Endodermal cell (in vitro differentiated cells): ENCODE data around the gene SBK1. TPM values are rescaled to one million over a fixed set of nuclear protein-coding genes. Genes with fewer than 3 reads are reported as not detected.

Experiments
- DNase-seq: peaks from one replicate; pipeline ENCODE4 v3.0.0-alpha.2; 2017
- H3K27ac ChIP-seq: 2 replicates; pipeline ENCODE4 v1.5.1; 2013; ENCODE audit warnings: mild to moderate bottlenecking, low read depth, low read length, moderate library complexity
- H3K27me3 ChIP-seq: 2 replicates; pipeline ENCODE4 v1.6.1; 2013; ENCODE audit warnings: mild to moderate bottlenecking, low read length, moderate library complexity; ENCODE audit not compliant: insufficient read depth, control insufficient read depth, poor library complexity, severe bottlenecking
- H3K36me3 ChIP-seq: 2 replicates; pipeline ENCODE4 v1.7.0; 2013; ENCODE audit warnings: mild to moderate bottlenecking, low read length, moderate library complexity; ENCODE audit not compliant: control insufficient read depth, insufficient read depth
- H3K4me1 ChIP-seq: one replicate; pipeline ENCODE4 v1.7.0; 2013; ENCODE audit warnings: low read length; ENCODE audit not compliant: control insufficient read depth, insufficient read depth
- H3K4me3 ChIP-seq: 2 replicates; pipeline ENCODE4 v1.5.1; 2013; ENCODE audit warnings: mild to moderate bottlenecking, low read length, moderate library complexity
- H3K9ac ChIP-seq: 2 replicates; pipeline ENCODE4 v1.6.1; 2013; ENCODE audit warnings: mild to moderate bottlenecking, low read length, moderate library complexity; ENCODE audit not compliant: poor library complexity, severe bottlenecking; ENCODE audit errors: extremely low read depth
- H3K9me3 ChIP-seq: 2 replicates; pipeline ENCODE4 v1.6.1; 2013; ENCODE audit warnings: mild to moderate bottlenecking, low read length, moderate library complexity; ENCODE audit not compliant: control insufficient read depth
- H3K27ac Mint-ChIP-seq: 2 replicates; pipeline ENCODE4 v1.8.0; 2020; ENCODE audit warnings: mixed read lengths
- H3K27me3 Mint-ChIP-seq: 2 replicates; pipeline ENCODE4 v1.8.0; 2021; ENCODE audit warnings: mild to moderate bottlenecking, mixed read lengths; ENCODE audit not compliant: insufficient read depth
- H3K36me3 Mint-ChIP-seq: 2 replicates; pipeline ENCODE4 v1.8.0; 2020; ENCODE audit warnings: low read depth, mixed read lengths
- H3K4me1 Mint-ChIP-seq: 2 replicates; pipeline ENCODE4 v1.8.0; 2020; ENCODE audit warnings: mixed read lengths
- H3K4me3 Mint-ChIP-seq: 2 replicates; pipeline ENCODE4 v1.8.0; 2020; ENCODE audit warnings: mild to moderate bottlenecking, moderate library complexity, mixed read lengths
- H3K9me3 Mint-ChIP-seq: 2 replicates; pipeline ENCODE4 v1.8.0; 2020; ENCODE audit warnings: mild to moderate bottlenecking, mixed read lengths
- WGBS, 2 experiments: methylation state at CpG; one replicate each; pipeline versions ENCODE4 v1.1.5 to v1.1.7; 2013; ENCODE audit warnings: missing lambda C conversion rate in 2 of 2, mixed read lengths in 1 of 2; ENCODE audit not compliant: insufficient coverage in 1 of 2, insufficient read length in 1 of 2; 5-methylcytosine and 5-hydroxymethylcytosine counted together
- total RNA-seq, 2 donors: library from RNA; stranded (reverse); fragmentation: NEBNext Ultra II Directional in 1 of 2; extraction: Animal tissue kit (Norgen Biotek cat#: 25700) in 1 of 2; gene quantifications; 2 replicates in 1 of 2; 3 replicates in 1 of 2; pipeline ENCODE4 v1.2.1, GENCODE V29; 2021
- TF ChIP-seq, protein P1 (sequence below): fragments of 200-600 bp; sonication (generic); conservative IDR thresholded peaks from 2 replicates; pipeline ENCODE4 v1.5.0; 2021; ENCODE audit warnings: antibody characterized with exemption, mild to moderate bottlenecking

The SBK1 gene
- total RNA-seq, 2 donors from 2014 or later, result 55.9 to 62.5 TPM

DNA sequence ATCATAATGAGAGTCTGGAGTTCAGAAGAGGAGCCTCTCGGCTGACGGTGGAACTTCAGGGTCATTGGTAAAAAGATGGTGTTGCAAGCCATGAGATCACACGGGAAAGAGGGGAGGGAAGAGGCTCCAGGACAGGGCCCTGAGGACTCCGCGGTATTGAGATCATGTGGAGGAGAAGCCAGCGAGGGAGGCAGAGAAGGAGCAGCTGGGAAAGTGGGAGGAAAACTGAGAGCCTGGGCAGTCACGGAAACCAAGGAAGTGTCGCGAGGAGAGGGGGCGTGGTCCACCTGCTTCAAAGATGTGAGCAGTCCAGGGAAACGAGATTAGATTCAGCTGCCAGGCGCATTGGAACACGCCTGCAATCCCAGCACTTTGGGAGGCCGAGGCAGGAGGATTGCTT, 27.7 kb upstream of the SBK1 start:
- Mint-ChIP-seq H3K4me1 (peaks cover 12% of the 10 kb centered on the region), H3K36me3 (no peaks in the 10 kb centered on the region), H3K9me3 (no peaks in the 10 kb centered on the region)

DNA sequence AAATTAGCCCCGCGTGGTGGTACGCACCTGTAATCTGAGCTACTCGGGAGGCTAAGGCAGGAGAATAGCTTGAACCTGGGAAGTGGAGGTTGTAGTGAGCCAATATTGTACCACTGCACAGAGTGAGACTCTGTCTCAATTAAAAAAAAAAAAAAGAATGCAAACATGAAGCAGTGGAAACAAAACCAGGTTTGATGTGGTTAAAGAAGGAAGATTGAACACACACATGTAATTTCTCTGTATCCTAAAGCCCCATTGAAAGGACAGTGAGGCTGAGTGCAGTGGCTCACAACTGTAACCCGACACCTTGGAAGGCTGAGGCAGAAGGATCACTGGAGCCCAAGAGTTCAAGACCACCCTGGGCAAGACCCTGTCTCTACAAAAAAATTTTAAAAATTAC, 26.5 kb upstream of the SBK1 start:
- H3K9ac ChIP-seq, result no peak overlapping the region
- Mint-ChIP-seq H3K36me3 (no peaks in the 10 kb centered on the region), H3K27ac (no peak overlapping the region), H3K27me3 (peaks cover 90% of the 10 kb centered on the region), H3K4me1 (peaks cover 8% of the 10 kb centered on the region), H3K9me3 (no peaks in the 10 kb centered on the region), H3K4me3 (no peak overlapping the region)
- H3K36me3 ChIP-seq, result no peaks in the 10 kb centered on the region
- no peak overlapping the region for H3K27ac ChIP-seq
- WGBS, 2 experiments, result 90 to 93% methylated on average over 5 of the region's 5 CpGs
- H3K27me3 ChIP-seq, result peaks cover 83% of the 10 kb centered on the region
- no peak overlapping the region for H3K4me3 ChIP-seq
- no peaks in the 10 kb centered on the region for H3K4me1 ChIP-seq
- DNase-seq, result no peak
- TF ChIP-seq, protein P1, sequence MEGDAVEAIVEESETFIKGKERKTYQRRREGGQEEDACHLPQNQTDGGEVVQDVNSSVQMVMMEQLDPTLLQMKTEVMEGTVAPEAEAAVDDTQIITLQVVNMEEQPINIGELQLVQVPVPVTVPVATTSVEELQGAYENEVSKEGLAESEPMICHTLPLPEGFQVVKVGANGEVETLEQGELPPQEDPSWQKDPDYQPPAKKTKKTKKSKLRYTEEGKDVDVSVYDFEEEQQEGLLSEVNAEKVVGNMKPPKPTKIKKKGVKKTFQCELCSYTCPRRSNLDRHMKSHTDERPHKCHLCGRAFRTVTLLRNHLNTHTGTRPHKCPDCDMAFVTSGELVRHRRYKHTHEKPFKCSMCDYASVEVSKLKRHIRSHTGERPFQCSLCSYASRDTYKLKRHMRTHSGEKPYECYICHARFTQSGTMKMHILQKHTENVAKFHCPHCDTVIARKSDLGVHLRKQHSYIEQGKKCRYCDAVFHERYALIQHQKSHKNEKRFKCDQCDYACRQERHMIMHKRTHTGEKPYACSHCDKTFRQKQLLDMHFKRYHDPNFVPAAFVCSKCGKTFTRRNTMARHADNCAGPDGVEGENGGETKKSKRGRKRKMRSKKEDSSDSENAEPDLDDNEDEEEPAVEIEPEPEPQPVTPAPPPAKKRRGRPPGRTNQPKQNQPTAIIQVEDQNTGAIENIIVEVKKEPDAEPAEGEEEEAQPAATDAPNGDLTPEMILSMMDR, result no peak
- peaks cover 7% of the 10 kb centered on the region for H3K9me3 ChIP-seq

More for the DNA sequence above, 27.7 kb upstream of the SBK1 start:
- Histone ChIP-seq H3K27ac (no peak overlapping the region), H3K9me3 (peaks cover 7% of the 10 kb centered on the region), H3K4me1 (peaks cover 4% of the 10 kb centered on the region), H3K36me3 (no peaks in the 10 kb centered on the region), H3K4me3 (no peak overlapping the region), H3K27me3 (peaks cover 85% of the 10 kb centered on the region), H3K9ac (no peak overlapping the region)
- 76 to 84% methylated on average over 14 of the region's 14 CpGs for WGBS, 2 experiments
- Mint-ChIP-seq H3K27me3 (peaks cover 91% of the 10 kb centered on the region), H3K4me3 (no peak overlapping the region), H3K27ac (no peak overlapping the region)
- no peak for DNase-seq
- TF ChIP-seq, protein P1, result no peak

DNA sequence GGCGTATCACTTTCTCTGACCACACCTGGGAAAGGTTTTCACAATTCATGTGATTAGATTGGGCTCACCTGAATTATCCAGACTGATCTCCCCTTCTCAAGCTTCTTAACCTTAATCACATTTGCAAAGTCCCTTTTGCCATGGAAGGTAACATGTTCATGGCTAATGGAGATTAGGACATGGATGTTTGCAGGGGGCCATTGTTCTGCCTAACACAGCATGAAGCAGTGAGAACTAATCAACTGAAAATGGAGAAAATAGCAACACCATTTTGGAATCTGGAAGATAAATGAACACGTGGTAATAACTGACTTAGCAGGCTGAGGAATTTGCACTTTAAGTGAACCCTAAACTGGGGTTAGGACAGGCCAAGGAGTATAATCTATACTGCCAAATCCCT, 25.0 kb upstream of the SBK1 start:
- Histone ChIP-seq H3K4me1 (no peaks in the 10 kb centered on the region), H3K27ac (no peak overlapping the region), H3K27me3 (peaks cover 80% of the 10 kb centered on the region), H3K4me3 (no peak overlapping the region), H3K9me3 (peaks cover 7% of the 10 kb centered on the region), H3K36me3 (no peaks in the 10 kb centered on the region), H3K9ac (no peak overlapping the region)
- H3K36me3 Mint-ChIP-seq, result no peaks in the 10 kb centered on the region
- H3K9me3 Mint-ChIP-seq, result peaks cover 5% of the 10 kb centered on the region
- peaks cover 8% of the 10 kb centered on the region for H3K4me1 Mint-ChIP-seq
- DNase-seq, result peak; percentile 69
- H3K27ac Mint-ChIP-seq, result no peak overlapping the region
- WGBS, 2 experiments, result 64 to 69% methylated on average over 2 of the region's 2 CpGs
- TF ChIP-seq, protein P1, result no peak
- H3K27me3 Mint-ChIP-seq, result peaks cover 90% of the 10 kb centered on the region
- H3K4me3 Mint-ChIP-seq, result no peak overlapping the region
